Measurements from ENCODE around the gene TMX4.

The TMX4 gene

GRCh38 chr20:8049310-8049709 is 29.7 kb upstream of the TMX4 start:
- Histone ChIP-seq H3K36me3 (ENCODE audit: control insufficient read depth, insufficient read depth, low read length) (no peaks in the 10 kb centered on the region), H3K27me3 (replicated peaks; ENCODE audit: control insufficient read depth, insufficient read depth, low read length) (no peaks in the 10 kb centered on the region), H3K4me3 (replicated peaks; ENCODE audit: low read depth, low read length) (no peak overlapping the region)
- DNase-seq (ENCODE audit: extremely low read depth, insufficient read length), result no peak
- TF ChIP-seq, protein P1, sequence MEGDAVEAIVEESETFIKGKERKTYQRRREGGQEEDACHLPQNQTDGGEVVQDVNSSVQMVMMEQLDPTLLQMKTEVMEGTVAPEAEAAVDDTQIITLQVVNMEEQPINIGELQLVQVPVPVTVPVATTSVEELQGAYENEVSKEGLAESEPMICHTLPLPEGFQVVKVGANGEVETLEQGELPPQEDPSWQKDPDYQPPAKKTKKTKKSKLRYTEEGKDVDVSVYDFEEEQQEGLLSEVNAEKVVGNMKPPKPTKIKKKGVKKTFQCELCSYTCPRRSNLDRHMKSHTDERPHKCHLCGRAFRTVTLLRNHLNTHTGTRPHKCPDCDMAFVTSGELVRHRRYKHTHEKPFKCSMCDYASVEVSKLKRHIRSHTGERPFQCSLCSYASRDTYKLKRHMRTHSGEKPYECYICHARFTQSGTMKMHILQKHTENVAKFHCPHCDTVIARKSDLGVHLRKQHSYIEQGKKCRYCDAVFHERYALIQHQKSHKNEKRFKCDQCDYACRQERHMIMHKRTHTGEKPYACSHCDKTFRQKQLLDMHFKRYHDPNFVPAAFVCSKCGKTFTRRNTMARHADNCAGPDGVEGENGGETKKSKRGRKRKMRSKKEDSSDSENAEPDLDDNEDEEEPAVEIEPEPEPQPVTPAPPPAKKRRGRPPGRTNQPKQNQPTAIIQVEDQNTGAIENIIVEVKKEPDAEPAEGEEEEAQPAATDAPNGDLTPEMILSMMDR (IDR thresholded peaks at IDR 0.05; ENCODE audit: insufficient read depth, low read length, poor library complexity, severe bottlenecking), result no peak

DNA sequence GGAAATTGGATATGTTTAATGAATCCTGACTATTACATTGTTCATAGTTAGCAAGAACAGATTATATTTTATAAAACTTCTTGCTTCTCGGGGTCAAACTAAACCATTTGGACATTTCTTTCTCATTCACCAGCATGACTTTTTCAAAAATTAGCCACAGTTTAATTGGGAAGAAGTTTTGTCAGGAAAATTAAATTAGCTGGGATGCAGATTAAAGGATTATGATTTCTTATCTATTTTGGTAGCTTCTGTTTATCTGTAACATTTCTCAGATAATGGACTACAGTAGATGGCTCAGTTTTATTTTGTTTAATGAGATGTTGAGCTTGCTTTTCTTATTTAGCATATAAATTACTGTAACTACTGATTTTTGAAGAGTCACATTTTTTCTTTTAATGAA is 26.4 kb upstream of the TMX4 start:
- TF ChIP-seq, protein P1 (IDR thresholded peaks at IDR 0.05; ENCODE audit: insufficient read depth, low read length, poor library complexity, severe bottlenecking), result no peak
- Histone ChIP-seq H3K36me3 (ENCODE audit: control insufficient read depth, insufficient read depth, low read length) (no peaks in the 10 kb centered on the region), H3K4me3 (replicated peaks; ENCODE audit: low read depth, low read length) (no peak overlapping the region), H3K27me3 (replicated peaks; ENCODE audit: control insufficient read depth, insufficient read depth, low read length) (no peaks in the 10 kb centered on the region)
- no peak for DNase-seq (ENCODE audit: extremely low read depth, insufficient read length)

- TF ChIP-seq, protein P1 (IDR thresholded peaks at IDR 0.05; ENCODE audit: insufficient read depth, low read length, poor library complexity, severe bottlenecking), result peak; percentile 53
These were observed 24.2 kb upstream of the TMX4 start for GRCh38 chr20:8043687-8044282.

DNA sequence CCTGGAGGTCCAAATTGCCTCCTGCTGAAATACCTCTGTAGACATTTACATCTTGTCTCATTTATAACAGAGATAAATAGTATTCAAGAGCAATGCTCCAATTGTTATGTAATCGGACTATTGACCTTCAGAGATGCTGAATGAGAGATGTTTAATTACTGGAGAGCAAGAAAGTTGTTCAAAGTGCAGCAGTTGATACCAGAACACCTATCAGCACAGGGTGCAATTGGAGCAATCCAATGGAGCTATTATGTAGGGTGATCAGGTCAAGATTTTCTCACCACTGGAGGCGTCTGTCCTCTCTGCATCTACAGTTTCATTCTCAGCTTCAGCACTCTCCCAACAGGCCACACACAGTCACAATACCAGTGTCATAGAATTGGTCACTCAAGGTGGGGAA is 19.5 kb upstream of the TMX4 start:
- TF ChIP-seq, protein P1 (IDR thresholded peaks at IDR 0.05; ENCODE audit: insufficient read depth, low read length, poor library complexity, severe bottlenecking), result no peak

More at GRCh38 chr20:8043687-8044282, 24.2 kb upstream of the TMX4 start:
- DNase-seq (ENCODE audit: extremely low read depth, insufficient read length), result peak; percentile 15
- H3K36me3 ChIP-seq (ENCODE audit: control insufficient read depth, insufficient read depth, low read length), result no peaks in the 10 kb centered on the region
- no peak overlapping the region for H3K4me3 ChIP-seq (replicated peaks; ENCODE audit: low read depth, low read length)
- H3K27me3 ChIP-seq (replicated peaks; ENCODE audit: control insufficient read depth, insufficient read depth, low read length), result no peaks in the 10 kb centered on the region

DNA sequence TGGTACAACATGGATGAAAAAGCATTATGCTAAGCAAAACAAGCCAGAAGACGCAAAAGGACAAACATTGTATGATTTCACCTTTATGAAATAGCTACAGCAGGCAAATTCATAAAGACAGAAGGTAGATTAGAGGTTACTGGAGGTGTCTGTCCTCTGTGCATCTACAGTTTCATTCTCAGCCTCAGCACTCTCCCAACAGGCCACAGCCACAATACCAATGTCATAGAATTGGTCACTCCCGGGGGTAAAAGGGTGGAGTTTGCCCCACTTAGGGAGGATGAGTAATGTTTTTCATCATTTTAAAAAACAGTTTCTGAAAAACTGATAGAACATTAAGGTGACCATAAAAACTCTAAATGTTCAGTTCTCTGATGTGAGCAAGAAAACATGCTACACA is 17.2 kb upstream of the TMX4 start:
- Histone ChIP-seq H3K27me3 (replicated peaks; ENCODE audit: control insufficient read depth, insufficient read depth, low read length) (no peaks in the 10 kb centered on the region; the same call in 1 of the 2 replicates), H3K4me3 (replicated peaks; ENCODE audit: low read depth, low read length) (no peak overlapping the region), H3K36me3 (ENCODE audit: control insufficient read depth, insufficient read depth, low read length) (no peaks in the 10 kb centered on the region)
- TF ChIP-seq, protein P1 (IDR thresholded peaks at IDR 0.05; ENCODE audit: insufficient read depth, low read length, poor library complexity, severe bottlenecking), result no peak
- no peak for DNase-seq (ENCODE audit: extremely low read depth, insufficient read length)

More for the DNA sequence above, 19.5 kb upstream of the TMX4 start:
- no peaks in the 10 kb centered on the region for H3K36me3 ChIP-seq (ENCODE audit: control insufficient read depth, insufficient read depth, low read length)
- no peaks in the 10 kb centered on the region; the same call in 1 of the 2 replicates for H3K27me3 ChIP-seq (replicated peaks; ENCODE audit: control insufficient read depth, insufficient read depth, low read length)
- H3K4me3 ChIP-seq (replicated peaks; ENCODE audit: low read depth, low read length), result no peak overlapping the region
- no peak for DNase-seq (ENCODE audit: extremely low read depth, insufficient read length)

Data from GM06990 (cell line).